DMS 273 (cell line): ENCODE data around the gene IGLON5.

Experiments
- DNase-seq: peaks from one replicate; lab custom pipeline; 2025; ENCODE audit not compliant: unreplicated experiment; lab: John Stamatoyannopoulos, UW

IGLON5 gene

DNA sequence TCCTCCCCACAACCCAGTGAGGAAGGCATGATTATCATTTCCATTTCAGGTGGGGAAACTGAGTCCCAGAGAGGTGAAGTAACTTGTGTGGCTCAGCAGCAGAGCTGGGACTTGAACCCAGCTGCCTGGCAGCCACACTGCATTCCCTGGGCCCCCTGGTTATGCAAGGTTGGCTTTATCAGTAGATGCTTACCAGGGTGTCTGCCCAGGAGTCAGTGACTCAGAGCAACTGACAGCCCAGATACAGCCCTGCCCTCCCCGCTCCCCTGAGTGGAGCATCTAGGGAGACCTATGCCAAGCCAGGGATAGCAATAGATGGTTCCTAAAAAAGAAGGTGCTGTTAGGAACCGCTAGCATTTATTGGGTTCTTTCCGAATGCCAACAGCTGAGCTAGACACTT is 5.9 kb downstream of the IGLON5 start:
- DNase-seq: no peak

DNA sequence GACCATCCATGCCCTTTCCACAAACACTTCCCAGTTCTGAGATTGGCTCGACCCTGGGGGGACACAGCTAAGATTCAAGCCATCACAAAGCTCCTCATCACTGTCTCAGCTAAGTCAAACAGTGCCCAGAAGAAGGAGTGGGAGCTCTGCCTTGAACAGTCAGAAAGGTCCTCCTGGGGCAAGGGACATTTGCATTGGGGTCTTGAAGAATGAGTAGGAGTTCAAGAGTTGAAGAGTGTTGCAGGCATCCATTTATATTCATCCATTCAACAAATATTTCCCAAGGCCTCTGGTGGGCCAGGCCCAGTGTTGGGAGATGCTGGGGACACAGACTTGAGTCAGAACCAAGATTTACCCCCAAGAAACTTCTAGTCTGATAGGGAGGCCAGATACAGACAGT is 6.5 kb downstream of the IGLON5 start:
- no peak for DNase-seq

DNA sequence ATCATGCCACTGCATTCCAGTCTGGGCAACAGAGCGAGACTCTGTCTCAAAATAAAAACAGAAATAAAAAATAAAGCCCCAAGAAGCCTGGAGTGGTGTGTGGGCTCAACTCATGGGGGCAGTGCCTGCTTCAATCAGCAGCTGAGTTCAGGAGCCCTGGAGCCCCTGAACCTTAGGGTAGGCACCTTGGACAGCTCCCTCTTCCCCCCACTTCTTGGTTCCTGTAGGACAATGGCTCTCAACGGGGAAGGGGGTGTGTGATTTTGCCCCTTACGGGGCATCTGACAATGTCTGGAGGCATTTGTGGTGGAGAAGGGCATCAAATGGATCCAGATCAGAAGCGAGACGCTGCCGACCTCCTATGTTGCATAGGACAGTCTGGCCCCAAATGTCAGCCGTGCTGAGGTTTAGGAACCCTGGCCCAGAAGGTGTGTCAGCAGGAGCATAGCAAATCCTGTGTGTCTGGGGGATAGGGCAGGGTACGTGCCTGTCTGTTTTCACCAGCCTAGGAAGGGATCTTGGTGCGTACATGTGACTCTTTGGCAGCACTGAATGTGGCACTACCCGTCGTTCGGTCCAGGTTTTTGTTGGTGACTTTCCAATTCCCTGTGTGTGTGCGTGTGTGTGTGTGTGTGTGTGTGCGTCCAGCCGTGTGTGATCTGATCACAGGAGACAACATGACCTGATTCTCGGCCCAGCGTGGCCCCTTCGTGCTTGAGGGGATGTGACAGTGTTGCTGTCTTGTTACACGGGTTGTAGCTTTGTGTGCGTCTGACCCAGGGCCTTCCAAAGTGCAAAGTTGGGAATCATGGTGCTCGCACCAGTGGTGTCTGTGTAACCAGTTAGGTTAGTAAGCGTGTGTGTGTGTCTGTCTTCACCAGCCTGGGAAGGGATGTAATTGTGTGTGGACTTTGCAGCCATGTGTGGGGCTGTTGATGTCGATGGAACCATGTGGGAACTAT is 7.5 kb downstream of the IGLON5 start:
- DNase-seq: no peak

DNA sequence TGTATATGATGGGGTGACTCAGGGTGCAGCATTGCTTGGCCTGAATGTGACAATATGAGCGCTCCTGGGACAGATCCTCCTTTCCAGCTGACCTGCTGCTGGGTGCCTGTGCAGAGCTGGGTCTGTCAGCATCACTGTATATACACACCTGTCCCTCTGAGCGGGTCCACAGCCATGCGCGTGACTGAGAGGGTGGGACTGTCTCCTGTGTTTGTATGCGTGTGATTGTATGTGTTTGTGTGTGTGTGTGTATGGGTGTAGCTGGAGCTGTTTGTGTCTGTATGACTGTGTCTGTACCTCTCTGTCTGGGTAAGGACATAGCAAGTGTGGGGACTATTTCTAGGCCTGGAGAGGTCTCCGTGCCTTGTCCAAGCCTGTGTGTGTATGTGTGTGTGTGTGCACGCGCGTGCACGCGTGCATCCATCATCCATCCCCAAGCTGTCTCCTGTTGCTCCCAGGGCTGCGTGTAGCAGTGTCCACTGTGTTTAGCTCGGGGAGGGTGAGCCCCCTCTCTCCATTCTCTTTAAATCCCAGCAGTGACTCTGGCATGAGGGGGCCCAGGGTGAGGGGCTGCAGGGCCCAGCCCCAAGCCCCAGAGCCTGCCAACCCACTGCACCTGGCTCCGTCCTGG is 8.3 kb downstream of the IGLON5 start:
- no peak for DNase-seq

DNA sequence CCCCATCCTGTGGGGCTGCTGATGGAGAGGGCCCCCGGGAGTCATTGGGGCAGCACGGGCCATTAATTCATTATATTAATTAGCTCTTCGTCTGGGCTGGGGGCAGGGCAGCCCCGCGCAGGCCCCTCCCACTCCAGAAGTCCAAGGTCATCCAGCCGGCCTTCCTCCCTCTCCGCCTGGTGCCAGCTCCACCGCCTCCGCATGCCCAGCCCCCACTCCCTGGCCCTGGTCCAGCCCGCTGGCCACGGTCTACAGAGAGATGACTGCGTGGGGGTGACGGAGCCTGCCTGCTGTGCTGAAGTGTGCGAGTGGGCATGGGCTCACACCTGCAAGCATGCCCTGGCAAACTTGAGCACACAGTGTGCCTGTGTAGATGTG is 8.8 kb downstream of the IGLON5 start:
- DNase-seq: no peak

DNA sequence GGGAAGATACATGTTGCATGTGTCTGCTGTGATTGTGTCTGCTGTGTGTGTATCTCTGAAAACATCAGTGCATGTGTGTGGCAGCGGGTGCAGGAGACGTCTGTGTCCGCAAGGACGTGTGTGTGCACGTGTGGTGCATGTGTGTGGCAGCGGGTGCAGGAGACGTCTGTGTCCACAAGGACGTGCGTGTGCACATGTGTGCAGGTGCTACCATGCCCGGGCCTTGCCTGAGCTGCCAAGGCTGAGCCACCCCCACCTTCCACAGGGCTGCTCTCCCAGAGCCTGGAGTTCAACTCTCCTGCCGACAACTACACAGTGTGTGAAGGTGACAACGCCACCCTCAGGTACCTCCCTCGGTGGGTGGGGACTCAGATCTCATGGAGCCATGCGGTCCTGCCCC is 10.4 kb downstream of the IGLON5 start:
- no peak for DNase-seq

DNA sequence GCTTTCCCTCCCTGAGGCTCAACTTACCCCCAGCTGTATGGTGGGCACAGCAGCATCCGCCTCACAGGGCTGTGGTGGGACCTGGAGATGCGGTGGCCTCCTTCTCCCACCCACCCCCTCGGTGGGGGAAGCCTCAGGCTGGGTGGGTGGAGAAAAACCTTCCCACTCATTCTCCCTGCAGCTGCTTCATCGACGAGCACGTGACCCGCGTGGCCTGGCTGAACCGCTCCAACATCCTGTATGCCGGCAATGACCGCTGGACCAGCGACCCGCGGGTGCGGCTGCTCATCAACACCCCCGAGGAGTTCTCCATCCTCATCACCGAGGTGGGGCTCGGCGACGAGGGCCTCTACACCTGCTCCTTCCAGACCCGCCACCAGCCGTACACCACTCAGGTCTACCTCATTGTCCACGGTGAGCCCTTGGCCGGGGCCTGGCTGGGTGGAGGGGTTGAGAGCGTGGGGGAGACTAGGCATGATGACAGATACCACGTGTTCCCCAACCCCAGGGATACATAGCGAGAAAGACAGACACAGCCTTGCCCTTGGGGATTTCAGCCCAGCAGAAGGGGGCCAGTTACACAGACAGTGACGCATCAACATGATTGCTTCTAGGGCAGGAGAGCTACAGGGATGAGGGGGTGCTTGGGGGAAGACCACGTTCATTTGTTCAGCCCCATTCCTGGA is 12.2 kb downstream of the IGLON5 start:
- no peak for DNase-seq

DNA sequence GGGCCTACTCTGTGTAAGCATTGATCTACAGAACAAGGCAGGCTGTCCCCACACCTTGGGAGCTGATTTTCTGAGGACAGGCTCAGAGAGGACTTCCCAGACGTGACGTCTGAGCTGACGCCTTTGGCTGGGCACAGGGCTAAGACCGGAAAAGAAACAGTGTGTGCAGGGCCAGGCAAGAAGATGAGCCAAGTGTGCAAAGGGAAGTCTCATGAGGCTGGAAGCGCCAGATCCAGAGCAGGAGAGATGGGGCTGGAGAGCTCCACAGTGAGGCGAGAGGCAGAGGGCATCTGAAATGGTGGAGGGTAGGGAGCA is 12.7 kb downstream of the IGLON5 start:
- no peak for DNase-seq

DNA sequence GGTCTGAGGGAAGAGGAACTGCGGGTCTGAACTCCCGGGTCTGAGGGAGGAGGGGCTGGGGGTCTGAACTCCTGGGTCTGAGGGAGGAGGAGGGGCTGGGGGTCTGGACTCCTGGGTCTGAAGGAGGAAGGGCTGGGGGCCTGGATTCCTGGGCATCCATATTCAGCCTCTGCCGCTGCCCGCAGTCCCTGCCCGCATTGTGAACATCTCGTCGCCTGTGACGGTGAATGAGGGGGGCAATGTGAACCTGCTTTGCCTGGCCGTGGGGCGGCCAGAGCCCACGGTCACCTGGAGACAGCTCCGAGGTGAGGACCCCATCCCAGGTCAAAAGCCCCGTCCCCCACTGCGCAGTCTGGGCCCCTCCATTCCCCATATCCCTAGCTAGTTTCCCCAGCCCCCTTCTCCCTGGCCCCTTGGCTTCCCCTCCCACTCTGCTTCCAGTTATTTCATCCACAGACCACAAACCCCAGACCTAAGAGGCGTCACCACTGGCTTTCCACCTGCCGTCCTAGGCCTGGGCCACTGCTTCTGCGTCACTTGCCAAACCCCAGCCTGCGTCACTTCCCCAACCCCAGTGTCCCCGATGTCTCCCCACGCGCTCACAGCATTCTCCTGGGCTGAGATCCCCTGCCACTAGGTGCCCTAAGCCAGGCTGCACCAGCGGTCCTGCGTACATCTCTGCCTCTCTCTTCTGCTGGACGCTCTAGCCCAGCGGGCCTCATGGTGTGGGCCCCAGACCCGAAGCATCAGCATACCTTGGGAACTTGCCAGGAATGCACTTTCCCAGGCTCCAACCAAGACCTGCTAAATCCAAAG is 13.9 kb downstream of the IGLON5 start:
- DNase-seq: no peak

DNA sequence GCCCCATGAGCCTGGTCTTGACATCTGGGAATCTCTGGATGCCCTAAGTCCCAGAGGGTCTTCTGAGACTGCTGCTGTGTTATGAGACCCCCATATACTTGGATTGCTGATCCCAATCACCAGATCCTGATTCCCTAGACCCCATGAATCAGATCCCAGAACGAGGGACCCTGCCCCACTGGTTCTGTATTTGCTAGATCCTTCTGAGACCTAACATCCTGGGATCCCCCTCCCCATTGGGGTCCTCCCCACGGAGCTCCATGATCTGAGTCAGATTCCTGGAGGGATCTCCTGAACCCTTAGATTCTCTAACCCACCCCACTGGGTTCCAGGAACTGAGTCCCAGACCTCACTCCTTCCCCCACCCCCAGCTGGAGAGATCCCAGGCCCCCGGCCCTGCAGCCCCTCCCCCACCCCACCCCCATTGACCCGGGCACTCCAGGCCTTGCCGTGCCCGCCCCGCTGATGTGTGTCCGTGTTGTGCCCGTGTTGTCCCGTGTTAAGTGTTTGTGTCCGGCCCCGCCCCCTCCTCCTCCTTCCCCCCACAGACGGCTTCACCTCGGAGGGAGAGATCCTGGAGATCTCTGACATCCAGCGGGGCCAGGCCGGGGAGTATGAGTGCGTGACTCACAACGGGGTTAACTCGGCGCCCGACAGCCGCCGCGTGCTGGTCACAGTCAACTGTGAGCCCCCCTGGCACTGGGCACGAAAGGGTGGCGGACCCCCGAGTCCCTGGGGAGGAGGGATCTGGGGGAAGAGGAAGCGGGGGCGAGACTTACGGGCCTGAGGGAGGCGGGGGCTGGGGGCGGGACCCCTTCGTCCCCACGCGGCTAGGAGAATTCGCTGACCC is 15.0 kb downstream of the IGLON5 start:
- DNase-seq: no peak

DNA sequence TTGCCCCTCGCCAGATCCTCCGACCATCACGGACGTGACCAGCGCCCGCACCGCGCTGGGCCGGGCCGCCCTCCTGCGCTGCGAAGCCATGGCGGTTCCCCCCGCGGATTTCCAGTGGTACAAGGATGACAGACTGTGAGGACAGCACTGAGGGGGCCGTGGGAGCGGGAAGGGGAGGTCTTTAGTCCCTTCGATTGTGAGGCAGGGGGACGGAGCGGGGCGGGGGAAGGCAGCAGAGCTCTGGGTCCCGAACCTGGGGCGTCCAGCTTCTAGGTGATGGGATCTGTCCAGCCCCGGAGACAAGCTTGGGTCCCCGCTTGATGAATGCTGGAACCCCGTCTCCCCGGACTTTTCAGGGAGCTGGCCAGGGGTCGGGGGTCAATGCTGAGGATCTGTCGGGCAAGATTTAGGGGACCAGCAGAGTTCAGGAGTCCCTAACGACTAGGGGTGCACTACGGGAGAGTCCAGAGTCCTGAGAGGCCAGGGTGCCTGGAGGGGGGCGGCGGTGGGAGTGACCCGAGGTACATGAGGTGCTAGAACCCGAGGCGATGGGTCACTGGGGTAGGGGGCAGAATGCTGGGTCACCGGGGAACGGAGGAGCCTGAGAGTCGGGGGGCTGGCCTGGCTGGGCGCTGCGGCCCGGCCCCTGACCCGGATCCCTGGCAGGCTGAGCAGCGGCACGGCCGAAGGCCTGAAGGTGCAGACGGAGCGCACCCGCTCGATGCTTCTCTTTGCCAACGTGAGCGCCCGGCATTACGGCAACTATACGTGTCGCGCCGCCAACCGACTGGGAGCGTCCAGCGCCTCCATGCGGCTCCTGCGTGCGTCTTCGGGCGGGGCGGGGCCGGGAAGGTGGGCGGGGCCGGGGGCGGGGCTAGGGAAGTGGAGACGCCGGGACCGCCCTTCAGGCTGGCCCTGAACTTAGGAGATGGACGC is 15.9 kb downstream of the IGLON5 start:
- DNase-seq: peak; percentile 55

DNA sequence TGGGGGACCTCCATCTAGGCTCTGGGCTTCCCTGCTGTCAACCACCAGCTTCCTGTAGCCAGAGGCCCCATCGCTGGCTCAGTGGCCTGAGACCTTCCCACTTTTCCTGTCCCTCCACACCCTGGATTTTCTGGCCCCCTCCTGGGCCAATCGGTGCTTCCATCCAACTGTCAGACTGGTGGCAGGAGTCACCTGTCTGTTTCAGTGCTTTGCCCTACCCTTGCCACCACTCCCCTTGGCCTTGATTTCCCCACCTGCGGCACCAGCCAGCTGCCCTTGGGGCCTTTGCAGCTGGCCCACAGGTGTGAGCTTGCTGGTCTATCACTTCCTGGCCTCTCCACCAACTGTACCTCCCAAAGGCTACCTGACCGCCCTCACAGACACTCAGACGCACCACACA is 18.0 kb downstream of the IGLON5 start:
- DNase-seq: no peak

DNA sequence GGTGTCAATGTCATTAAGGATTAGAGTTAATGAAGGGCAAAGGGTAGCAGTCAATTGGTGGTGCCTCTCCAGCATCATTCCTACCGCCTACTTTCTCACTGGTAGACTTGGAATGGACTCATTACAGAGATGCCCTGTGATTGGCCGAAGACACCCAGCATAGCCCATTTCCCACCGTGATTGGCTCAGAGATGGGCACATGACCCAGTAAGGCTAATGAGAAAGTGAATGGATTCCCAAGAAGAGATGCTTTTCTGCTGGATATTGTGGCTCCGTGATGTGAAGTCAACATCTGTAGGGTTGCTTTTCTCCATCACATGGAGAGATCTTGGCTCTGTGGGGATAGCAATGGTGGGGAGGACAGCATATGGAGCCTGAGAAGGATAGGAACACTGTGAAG is 18.9 kb downstream of the IGLON5 start:
- DNase-seq: no peak

DNA sequence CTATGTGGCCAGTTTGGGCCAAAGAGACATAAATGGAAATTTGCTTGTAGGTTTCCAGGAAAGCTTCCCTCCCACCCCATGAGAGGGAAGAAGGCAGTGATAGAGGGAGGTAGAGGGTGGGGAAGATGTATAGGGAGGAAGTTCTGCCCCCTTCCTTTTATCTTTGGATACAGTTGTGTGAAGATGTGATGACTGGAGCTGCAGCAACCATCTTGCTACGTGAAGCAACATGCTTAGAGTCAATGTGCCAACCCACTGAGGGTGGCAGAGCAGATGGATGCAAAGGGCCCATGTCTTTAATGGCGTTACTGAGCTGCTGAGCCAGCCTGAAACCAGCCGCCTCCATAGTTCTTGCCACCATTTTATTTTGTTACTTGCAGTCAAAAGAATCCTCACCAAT is 19.7 kb downstream of the IGLON5 start:
- DNase-seq: no peak

DNA sequence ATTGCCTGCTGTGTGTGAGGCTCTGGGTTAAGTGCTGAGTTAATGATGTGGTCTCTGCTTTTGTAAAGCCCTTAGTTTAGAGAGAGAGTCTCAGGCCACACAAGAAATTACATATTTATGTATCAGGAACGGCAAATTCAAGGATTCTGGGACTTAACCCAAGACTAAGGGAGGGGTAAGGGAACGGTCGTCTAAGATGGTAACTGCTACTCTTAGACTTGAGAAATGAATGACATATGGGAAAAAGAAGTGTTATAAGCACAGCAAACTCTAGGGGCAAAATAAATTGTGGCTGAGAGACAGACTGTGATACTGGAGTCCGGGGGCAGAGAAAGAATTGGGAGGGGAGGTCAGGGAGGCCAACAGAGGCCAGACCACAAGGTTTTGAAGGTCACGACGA is 20.3 kb downstream of the IGLON5 start:
- no peak for DNase-seq

DNA sequence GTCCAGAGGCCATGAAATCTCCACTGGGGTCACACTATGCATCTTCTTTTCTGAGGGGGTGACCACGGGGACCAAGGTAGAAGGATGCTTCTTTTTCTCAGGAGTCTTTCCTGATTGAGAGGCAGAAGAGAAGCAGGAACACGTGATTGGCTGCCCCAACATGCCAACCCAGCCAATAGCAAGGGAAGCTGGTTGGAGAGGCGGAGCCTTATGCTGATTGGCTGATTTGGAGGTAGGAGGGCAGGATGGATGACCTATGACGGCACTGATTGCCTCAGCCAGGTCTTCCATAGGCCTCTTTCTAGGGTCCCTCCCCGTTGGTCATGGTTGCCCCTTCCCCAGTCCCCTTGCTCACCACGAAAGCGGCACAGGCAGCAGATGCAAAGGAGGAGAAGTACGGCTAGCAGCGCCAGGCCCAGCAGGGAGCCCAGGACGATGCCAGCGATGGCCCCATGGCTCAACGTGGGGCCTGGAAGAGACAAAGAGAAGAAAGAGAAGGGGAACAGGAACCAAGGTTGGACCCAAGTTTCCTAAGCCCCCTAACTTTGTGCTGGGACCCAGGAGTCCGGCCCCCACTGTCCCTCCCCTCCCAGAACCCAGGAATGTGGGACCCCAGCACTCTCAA is 22.5 kb downstream of the IGLON5 start:
- peak; percentile 29 for DNase-seq

DNA sequence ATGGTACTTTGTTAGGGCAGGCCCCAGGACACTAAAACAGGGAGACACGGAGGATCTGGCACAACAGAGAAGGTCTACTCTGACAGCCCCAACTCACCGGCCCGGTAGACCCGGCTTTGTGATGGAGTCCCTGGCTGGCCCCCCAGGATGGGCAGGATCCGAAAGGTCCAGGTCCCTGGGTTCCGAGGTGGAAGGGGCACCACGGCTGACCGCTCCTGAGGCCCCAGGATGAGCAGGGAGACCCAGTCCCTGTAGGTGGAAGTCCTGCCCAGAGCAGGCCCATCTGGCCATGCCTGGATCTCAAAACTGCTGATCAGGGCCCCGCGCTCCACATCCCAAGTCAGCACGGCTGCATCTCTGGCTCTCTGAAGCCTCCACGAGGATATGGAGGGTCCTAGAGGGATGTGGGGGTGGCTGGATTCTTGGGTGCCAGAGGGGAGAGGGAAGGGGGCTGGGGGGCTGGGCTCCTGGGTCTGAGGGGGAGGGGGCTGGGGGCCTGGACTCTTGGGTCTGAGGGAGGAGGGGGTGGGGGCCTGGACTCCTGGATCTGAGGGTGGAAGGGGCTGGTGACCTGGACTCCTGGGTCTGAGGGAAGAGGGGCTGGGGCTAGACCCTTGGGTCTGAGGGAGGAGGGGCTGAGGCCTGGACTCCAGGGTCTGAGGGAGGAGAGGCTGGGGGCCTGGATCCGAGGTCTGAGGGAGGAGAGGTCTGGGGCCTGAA is 25.9 kb downstream of the IGLON5 start:
- no peak for DNase-seq

DNA sequence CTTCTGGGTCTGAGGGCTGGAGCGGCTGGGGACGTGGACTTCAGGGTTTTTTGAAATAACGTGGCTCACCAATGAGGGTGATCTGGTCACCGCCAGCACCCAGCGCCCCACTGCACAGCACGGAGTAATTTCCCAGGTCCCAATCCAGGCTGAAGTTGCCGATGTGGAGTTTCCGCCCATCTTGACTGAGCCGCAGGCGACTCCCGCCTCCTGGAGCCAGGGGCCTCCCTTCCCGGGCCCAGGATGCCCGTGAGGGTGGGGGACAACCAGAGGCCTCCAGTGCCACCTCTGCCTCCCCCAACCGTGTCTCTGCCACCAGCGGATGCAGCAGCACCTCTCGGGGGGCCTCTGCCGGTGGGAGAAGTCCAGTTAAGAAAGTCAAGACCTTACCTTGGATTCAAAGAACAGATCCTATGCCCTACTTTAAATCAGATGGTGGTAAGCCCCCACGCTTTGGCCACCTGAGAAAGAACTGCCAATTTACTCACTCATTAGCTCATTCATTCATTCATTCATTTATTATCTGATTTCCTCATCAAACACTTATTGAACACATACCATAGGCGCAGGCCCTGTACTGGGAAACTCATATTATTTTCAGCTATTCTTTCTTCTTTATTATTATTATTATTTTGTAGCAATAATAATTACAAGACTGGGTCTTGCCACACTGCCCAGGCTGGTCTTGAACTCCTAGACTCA is 26.6 kb downstream of the IGLON5 start:
- no peak for DNase-seq
